Measurements from ENCODE around the gene UNC80.

GRCh38 chr2:209905691-209906090 is 134.1 kb downstream of the UNC80 start:
- no peak for TF ChIP-seq POLR2AphosphoS5 (IDR thresholded peaks at IDR 0.05)
- no peak for TF ChIP-seq CTCF (IDR thresholded peaks at IDR 0.05; ENCODE audit: poor library complexity, severe bottlenecking)
- TF ChIP-seq EZH2 (IDR thresholded peaks at IDR 0.05; ENCODE audit: borderline replicate concordance, insufficient read depth, low read length, poor library complexity, severe bottlenecking) = no peak
- TF ChIP-seq RAD21 (conservative IDR thresholded peaks at IDR 0.05) = no peak
- no peak for TF ChIP-seq TAF1 (IDR thresholded peaks at IDR 0.05; ENCODE audit: low read depth)
- TF ChIP-seq EP300 (conservative IDR thresholded peaks at IDR 0.05; ENCODE audit: poor library complexity, severe bottlenecking) = no peak
- no peak for TF ChIP-seq MXI1 (conservative IDR thresholded peaks at IDR 0.05; ENCODE audit: poor library complexity, severe bottlenecking)
